B cell (primary cell): ENCODE data around the gene THSD4. TPM values are rescaled to one million over a fixed set of nuclear protein-coding genes. Genes with fewer than 3 reads are reported as not detected.

Experiments used
- ATAC-seq: fragments of 200-7000 bp; cut with Tn5 transposase; one replicate; pipeline ENCODE4 v1.10.0; 2021; ENCODE audit warnings: low read depth, mild to moderate bottlenecking, moderate number of reproducible peaks, moderate library complexity
- CTCF ChIA-PET: fragments of 350-600 bp; sonication (Branson Sonifier 250); formaldehyde crosslinking; loops from one replicate; lab custom pipeline; 2021; ENCODE audit warnings: antibody characterized with exemption, inconsistent platforms; lab: Charles Lee
- POLR2A ChIA-PET: fragments of 350-600 bp; sonication (Branson Sonifier 250); formaldehyde crosslinking; loops from one replicate; lab custom pipeline; 2021; ENCODE audit warnings: antibody characterized with exemption; lab: Charles Lee
- DNase-seq: peaks from one replicate; pipeline ENCODE4 v3.0.0; 2013
- H2AFZ ChIP-seq: 2 replicates; pipeline ENCODE4 v1.6.1; 2012; ENCODE audit warnings: mild to moderate bottlenecking, low read depth, low read length; ENCODE audit not compliant: insufficient read depth, poor library complexity, severe bottlenecking
- H3K27ac ChIP-seq, 2 donors: 1 replicate in 1 of 2; 2 replicates in 1 of 2; pipeline ENCODE4 v1.5.1; 2012 to 2013; ENCODE audit warnings: low read length in 2 of 2, mild to moderate bottlenecking in 2 of 2, moderate library complexity in 1 of 2
- H3K27me3 ChIP-seq, 4 experiments: fragments of 200-600 bp in 1 of 4; sonication (generic) in 1 of 4; replicated peaks in 1 of 4; 1 replicate in 2 of 4; 2 replicates in 2 of 4; pipeline versions ENCODE4 v1.6.1 to v1.7.0; 2013 to 2016; ENCODE audit warnings: low read length in 3 of 4, mild to moderate bottlenecking in 2 of 4, mixed read lengths in 1 of 4, moderate library complexity in 1 of 4; ENCODE audit not compliant: insufficient read depth in 4 of 4, control insufficient read depth in 3 of 4; ENCODE audit errors: control extremely low read depth in 1 of 4
- H3K36me3 ChIP-seq, 2 experiments: replicated peaks in 1 of 2; 1 replicate in 1 of 2; 2 replicates in 1 of 2; pipeline versions ENCODE4 v1.6.1 to v1.7.1; 2013; ENCODE audit warnings: low read length in 1 of 2; ENCODE audit not compliant: insufficient read depth in 2 of 2, control insufficient read depth in 1 of 2; ENCODE audit errors: control extremely low read depth in 1 of 2, extremely low read depth in 1 of 2
- H3K4me1 ChIP-seq, 2 donors: fragments of 200-600 bp in 1 of 2; sonication (generic) in 1 of 2; 1 replicate in 1 of 2; 2 replicates in 1 of 2; pipeline versions ENCODE4 v1.5.1 to v1.6.1; 2013 to 2017; ENCODE audit warnings: low read length in 2 of 2; ENCODE audit not compliant: control insufficient read depth in 2 of 2, insufficient read depth in 2 of 2
- H3K4me2 ChIP-seq: replicated peaks from 2 replicates; pipeline ENCODE3; 2012; ENCODE audit warnings: mild to moderate bottlenecking, low read depth, low read length; ENCODE audit not compliant: poor library complexity, severe bottlenecking
- H3K4me3 ChIP-seq, 5 experiments: fragments of 200-600 bp in 1 of 5; sonication (generic) in 1 of 5; 1 replicate in 3 of 5; 2 replicates in 2 of 5; pipeline versions ENCODE4 v1.5.1 to v1.7.0; 2011 to 2016; ENCODE audit warnings: low read length in 4 of 5, mild to moderate bottlenecking in 4 of 5, low read depth in 2 of 5, control low read depth in 1 of 5, moderate library complexity in 1 of 5; ENCODE audit not compliant: insufficient read depth in 1 of 5; ENCODE audit errors: control extremely low read depth in 1 of 5, extremely low read depth in 1 of 5
- H3K79me2 ChIP-seq: fragments of 200-600 bp; sonication (generic); one replicate; pipeline ENCODE4 v1.6.0; 2016; ENCODE audit warnings: low read length; ENCODE audit not compliant: control insufficient read depth, insufficient read depth
- H3K9ac ChIP-seq: fragments of 200-600 bp; sonication (generic); 2 replicates; pipeline ENCODE4 v1.6.1; 2017; ENCODE audit warnings: mild to moderate bottlenecking, low read length, moderate library complexity
- H3K9me3 ChIP-seq, 3 donors: one replicate each; pipeline versions ENCODE4 v1.6.1 to v1.7.1; 2013; ENCODE audit warnings: low read length in 2 of 3; ENCODE audit not compliant: control insufficient read depth in 2 of 3, insufficient read depth in 1 of 3; ENCODE audit errors: control extremely low read depth in 1 of 3
- H4K20me1 ChIP-seq: 2 replicates; pipeline ENCODE4 v1.6.0; 2012; ENCODE audit warnings: mild to moderate bottlenecking, low read length; ENCODE audit not compliant: insufficient read depth, control insufficient read depth, poor library complexity, severe bottlenecking
- H3K27ac Mint-ChIP-seq: one replicate; pipeline ENCODE4 v1.8.0; 2021; ENCODE audit warnings: mixed read lengths
- H3K27me3 Mint-ChIP-seq: one replicate; pipeline ENCODE4 v1.8.0; 2021; ENCODE audit warnings: mixed read lengths
- H3K4me1 Mint-ChIP-seq: one replicate; pipeline ENCODE4 v1.8.0; 2021; ENCODE audit warnings: mixed read lengths
- H3K4me3 Mint-ChIP-seq: one replicate; pipeline ENCODE4 v1.8.0; 2021; ENCODE audit warnings: mixed read lengths
- H3K9me3 Mint-ChIP-seq: one replicate; pipeline ENCODE4 v1.8.0; 2022; ENCODE audit warnings: mixed read lengths; ENCODE audit not compliant: insufficient read depth
- EZH2 ChIP-seq: IDR thresholded peaks from 2 replicates; pipeline ENCODE4 v1.6.1; 2012; ENCODE audit warnings: borderline replicate concordance, low read depth, mild to moderate bottlenecking, moderate library complexity, low read length; ENCODE audit not compliant: insufficient read depth, poor library complexity, severe bottlenecking
- WGBS: methylation state at CpG from one replicate; pipeline ENCODE4 v1.1.5; 2013; ENCODE audit warnings: missing lambda C conversion rate; ENCODE audit not compliant: insufficient coverage; 5-methylcytosine and 5-hydroxymethylcytosine counted together
- intact Hi-C: fragments of 100-400 bp; cut with micrococcal nuclease; formaldehyde crosslinking; loops from one replicate; pipeline ENCODE4 v1.10.0; 2022
- polyA plus RNA-seq: library from polyadenylated mRNA; depleted of rRNA; stranded (reverse); fragments of >200 nt; gene quantifications from 2 replicates; pipeline ENCODE4 v1.2.3, GENCODE V29; 2012
- total RNA-seq, 2 donors: library from RNA; stranded (reverse); fragments of 120-200 nt in 1 of 2; gene quantifications; 1 replicate in 1 of 2; 2 replicates in 1 of 2; pipeline versions ENCODE4 v1.2.3 to v1.2.4, GENCODE V29; 2013 to 2022
- TF ChIP-seq, protein P1 (sequence below): fragments of 200-600 bp; IDR thresholded peaks from one replicate; pipeline ENCODE4 v1.8.0; 2022; ENCODE audit warnings: antibody characterized with exemption, mild to moderate bottlenecking

The THSD4 gene
- total and polyA plus RNA-seq, 2 donors (not counting 1 experiment from before 2014, with no cell fraction given) = not detected

- no peaks in the 10 kb centered on the region for H3K9me3 Mint-ChIP-seq
- H3K36me3 ChIP-seq = no peaks in the 10 kb centered on the region
- H3K79me2 ChIP-seq = no peaks in the 10 kb centered on the region
- DNase-seq (no peak), ATAC-seq (no peak)
- H3K9me3 ChIP-seq = no peaks in the 10 kb centered on the region
- POLR2A ChIA-PET = no interaction called here
- H3K4me1 Mint-ChIP-seq = no peaks in the 10 kb centered on the region
- H4K20me1 ChIP-seq = no peaks in the 10 kb centered on the region
- peaks cover 33% of the 10 kb centered on the region for H3K27me3 Mint-ChIP-seq
- CTCF ChIA-PET = no interaction called here
- no peaks in the 10 kb centered on the region for H3K4me1 ChIP-seq
- no peak overlapping the region for H3K4me2 ChIP-seq
- H3K27ac ChIP-seq = no peak overlapping the region
- no peak overlapping the region for H3K4me3 ChIP-seq
- H3K27ac Mint-ChIP-seq = no peak overlapping the region
- H3K27me3 ChIP-seq = no peaks in the 10 kb centered on the region
- no peak overlapping the region for H3K9ac ChIP-seq
- no peak overlapping the region for H2AFZ ChIP-seq
- no CpG with 5 or more reads among the region's 2 CpGs for WGBS
- H3K4me3 Mint-ChIP-seq = no peak overlapping the region
- intact Hi-C loops = no loop called here
- no peak for TF ChIP-seq EZH2
- TF ChIP-seq, protein P1, sequence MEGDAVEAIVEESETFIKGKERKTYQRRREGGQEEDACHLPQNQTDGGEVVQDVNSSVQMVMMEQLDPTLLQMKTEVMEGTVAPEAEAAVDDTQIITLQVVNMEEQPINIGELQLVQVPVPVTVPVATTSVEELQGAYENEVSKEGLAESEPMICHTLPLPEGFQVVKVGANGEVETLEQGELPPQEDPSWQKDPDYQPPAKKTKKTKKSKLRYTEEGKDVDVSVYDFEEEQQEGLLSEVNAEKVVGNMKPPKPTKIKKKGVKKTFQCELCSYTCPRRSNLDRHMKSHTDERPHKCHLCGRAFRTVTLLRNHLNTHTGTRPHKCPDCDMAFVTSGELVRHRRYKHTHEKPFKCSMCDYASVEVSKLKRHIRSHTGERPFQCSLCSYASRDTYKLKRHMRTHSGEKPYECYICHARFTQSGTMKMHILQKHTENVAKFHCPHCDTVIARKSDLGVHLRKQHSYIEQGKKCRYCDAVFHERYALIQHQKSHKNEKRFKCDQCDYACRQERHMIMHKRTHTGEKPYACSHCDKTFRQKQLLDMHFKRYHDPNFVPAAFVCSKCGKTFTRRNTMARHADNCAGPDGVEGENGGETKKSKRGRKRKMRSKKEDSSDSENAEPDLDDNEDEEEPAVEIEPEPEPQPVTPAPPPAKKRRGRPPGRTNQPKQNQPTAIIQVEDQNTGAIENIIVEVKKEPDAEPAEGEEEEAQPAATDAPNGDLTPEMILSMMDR = no peak
Observed at GRCh38 chr15:71678605-71679004, 563.3 kb downstream of the THSD4 start.

DNA sequence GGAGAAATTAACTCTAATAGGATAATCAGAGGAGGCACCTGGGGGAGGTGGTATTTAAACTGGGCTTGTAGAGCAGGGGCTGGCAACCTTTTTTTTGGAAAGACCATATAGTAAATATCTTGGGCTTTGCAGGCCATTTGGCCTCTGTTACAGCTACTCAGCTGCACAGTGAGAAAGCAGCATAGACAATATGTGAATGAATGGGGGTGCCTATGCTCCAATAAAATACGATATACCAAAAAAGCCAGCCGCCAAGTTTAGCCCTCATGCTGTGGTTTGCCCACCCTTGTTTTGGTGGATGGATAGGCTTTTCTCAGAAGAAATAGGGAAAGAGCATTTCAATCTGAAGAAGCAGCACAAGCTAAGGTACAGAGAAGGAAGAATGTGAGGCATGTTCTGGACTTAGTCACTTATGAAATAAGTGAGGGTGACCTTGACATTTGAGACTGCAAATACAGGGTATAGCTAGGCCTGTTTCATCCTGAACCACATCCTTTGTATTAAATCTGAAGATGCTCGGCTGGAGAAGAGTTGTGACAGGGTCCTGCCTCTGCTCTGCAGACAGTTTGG, 564.0 kb downstream of the THSD4 start:
- Histone ChIP-seq H3K79me2 (no peaks in the 10 kb centered on the region), H3K4me1 (no peaks in the 10 kb centered on the region), H3K9me3 (no peaks in the 10 kb centered on the region), H3K4me2 (no peak overlapping the region), H3K36me3 (no peaks in the 10 kb centered on the region), H2AFZ (no peak overlapping the region), H4K20me1 (no peaks in the 10 kb centered on the region), H3K27me3 (no peaks in the 10 kb centered on the region), H3K9ac (no peak overlapping the region), H3K27ac (no peak overlapping the region), H3K4me3 (no peak overlapping the region)
- H3K27ac Mint-ChIP-seq = no peak overlapping the region
- no peaks in the 10 kb centered on the region for H3K9me3 Mint-ChIP-seq
- intact Hi-C loops = no loop called here
- TF ChIP-seq, protein P1 = no peak
- TF ChIP-seq EZH2 = no peak
- H3K4me3 Mint-ChIP-seq = no peak overlapping the region
- ChIA-PET CTCF (no interaction called here), POLR2A (no interaction called here)
- peaks cover 27% of the 10 kb centered on the region for H3K27me3 Mint-ChIP-seq
- H3K4me1 Mint-ChIP-seq = no peaks in the 10 kb centered on the region
- DNase-seq (no peak), ATAC-seq (no peak)
- 93% methylated on average over 3 of the region's 3 CpGs for WGBS
